GM18502 (cell line): ENCODE data around the gene IL1RN.

Experiments used
- ATAC-seq: cut with Tn5 transposase; IDR thresholded peaks from one replicate; pipeline ENCODE4 v1.9.1; 2021; ENCODE audit warnings: mild to moderate bottlenecking; ENCODE audit not compliant: unreplicated experiment, poor library complexity

IL1RN gene

DNA sequence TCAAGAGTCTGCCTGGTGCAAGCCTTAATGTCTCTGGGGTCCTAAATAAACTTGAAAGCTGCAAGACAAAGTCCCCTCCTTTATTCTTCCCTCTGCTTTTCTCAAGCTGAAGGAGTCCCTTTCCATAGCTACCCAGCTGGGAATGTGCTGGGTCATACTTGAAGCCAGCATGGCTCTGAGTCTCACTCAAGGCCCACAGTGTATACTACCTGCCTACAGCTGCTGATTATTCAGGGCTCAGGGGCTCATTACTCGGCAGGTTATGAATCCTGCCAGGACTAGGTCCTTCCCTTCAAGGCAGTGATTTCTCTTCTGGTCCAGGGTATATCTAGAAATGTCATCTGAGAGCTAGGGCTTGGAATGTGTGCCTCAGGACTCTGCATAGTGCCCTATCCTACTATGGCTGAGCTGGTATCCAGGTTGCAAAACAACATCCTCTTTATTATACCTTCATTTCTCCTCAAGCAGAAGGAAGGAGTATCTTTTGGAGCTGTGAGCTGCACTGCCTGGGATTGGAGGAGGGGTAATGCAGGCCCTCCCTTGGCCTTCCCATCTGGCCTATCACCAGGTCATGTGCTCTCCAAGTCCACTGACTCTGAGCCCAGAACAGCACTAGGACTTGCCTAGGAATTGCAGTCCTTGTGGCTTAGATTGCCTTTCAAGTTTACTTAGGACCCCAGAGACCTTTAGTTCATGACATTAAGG is 22.3 kb downstream of the IL1RN start:
- ATAC-seq: no peak

DNA sequence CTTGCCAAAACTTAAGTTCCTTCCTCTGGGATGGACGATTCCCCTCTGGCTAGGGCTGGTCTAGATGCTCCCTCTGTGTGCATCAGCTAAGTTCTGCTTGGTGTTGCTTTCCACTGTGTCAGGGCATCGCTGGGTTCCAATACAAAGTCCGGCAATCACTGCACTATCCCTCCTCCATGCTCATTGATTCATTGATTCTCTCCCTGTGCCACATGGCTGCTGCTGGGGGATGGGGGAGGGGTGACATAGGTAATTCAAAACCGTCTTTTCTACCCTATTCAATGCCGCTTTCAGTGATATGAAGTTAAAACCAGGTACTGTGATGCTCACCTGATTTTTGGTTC is 22.8 kb downstream of the IL1RN start:
- ATAC-seq: no peak

DNA sequence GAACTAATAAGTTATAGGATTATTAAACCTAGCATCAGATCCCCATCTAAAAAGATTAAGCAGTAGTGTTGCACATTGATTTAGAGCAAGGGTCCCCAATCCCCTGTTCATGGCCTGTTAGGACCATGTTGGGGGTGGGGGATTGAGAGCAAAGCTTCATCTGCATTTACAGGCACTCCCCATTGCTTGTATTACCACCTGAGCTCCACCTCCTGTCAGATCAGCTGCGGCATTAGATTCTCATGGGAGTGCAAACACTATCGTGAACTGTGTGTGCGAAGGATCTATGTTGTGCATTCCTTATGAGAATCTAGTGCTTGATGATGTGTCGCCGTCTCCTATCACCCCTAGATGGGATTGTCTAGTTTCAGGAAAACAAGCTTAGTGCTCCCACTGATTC is 27.9 kb downstream of the IL1RN start:
- ATAC-seq: no peak

DNA sequence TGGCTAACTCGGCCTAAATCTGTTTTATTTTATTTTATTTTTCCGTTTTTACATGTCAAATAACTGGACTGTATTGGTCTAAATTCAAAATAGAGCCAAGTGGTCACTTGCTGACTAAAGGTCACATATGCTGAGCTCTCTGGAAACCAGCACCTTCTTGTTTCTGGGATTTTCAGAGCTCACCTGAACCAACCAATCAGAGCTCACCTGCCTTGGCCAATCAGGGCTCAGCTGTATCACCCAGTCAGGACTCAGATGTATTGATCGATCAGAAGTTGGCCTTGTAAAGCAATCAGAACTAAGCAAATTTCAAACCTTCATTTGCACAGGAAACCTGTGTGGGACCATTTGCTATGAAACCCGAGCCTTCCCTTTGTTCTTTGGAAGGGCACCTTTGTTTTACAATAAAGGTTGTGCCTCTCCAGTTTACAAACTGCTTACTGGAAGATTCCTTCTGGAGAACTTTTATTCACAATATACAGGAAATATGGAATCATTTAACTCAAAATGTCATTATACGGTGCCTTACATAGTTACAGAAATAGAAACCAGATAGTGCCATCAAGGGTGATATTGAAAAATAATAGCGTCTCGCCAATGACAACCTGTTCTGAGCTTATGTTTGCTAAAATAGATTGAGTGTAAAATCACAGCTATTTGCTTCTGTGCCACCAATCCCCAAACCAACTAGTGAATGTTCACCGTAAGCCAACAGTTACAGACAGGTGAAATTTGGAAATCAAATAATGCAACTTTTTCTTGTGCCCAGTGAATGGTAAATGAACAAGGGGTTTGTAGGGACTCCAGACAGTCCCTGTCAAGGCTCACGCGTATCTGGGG is 29.1 kb downstream of the IL1RN start:
- ATAC-seq: no peak

DNA sequence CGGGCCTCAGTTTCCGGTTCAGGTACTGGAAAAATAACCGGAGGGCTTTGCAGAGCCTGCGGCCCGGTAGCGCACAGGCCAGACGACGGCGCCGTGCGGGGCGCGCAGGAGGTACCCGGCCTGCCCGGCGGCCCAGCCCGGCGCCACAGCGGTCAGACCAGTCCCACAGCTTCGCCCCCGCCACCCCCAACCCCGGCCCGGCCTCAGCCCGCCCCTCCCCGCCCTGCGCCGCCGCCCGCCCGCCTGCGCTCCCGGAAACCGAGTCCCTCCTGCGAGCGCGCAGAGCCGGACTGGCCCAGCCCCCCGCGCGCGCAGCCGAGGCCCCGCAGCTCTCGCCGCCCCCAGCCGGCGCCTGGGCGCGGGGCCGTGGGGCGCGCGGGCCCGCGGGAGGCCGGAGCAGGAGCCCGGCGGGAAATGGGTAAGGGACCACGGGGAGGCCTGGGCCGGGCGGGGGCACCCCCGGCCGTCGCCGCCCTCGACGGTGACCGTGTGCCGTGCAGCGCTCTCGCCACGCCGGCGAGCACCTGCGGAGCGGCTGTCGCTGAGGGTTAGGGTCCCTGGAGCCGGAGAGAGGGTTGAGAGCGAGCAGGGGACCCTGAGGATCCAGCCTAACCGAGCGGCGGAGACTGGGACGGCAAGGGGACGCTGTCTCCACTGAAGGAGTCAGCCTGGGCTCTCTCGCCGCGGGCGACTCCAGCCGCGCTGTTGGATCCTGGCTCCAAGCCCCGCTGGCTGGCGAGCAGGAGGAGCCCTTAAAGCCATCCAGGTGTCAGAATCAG is 29.9 kb downstream of the IL1RN start:
- peak; percentile 77 for ATAC-seq

DNA sequence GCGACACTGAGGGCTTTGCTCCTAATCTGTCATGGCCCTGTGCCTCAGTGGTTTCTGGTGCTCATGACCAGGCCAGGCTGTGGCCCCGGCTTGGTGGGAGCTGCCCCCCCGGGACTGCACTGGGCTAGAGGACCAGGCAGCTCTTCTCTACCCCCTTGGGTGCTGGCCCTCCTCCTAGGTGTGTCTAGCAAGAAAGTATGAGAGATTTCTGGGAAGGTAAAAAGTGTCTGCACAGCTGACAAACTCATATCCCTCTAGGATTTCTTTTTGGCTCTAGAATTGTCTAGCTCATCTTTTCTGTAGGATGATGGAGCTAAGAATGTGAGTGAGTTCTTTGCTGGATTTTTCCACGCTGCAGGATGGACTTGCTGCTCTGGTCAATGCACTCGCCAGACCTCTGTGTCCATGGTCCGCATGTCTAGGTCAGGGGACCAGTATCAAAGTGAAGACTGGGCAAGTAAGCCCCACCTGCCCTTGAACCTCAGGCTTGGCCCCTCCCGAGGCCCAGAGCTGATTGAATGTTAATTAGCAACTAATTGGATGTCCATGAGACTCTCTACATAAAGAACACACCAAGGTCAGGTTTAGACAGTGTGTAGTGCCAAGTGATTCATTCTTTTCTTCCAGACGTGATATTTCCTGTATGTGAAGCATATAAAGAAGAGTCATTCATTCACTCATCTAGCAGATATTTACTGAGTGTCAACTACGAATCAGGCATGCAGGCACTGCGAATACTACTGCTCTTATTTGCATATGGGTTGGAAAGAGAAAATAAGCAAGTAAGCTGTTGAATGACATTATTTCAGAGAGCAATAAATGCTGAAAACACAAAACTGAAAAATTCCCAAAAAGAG is 30.7 kb downstream of the IL1RN start:
- peak; percentile 26 for ATAC-seq

DNA sequence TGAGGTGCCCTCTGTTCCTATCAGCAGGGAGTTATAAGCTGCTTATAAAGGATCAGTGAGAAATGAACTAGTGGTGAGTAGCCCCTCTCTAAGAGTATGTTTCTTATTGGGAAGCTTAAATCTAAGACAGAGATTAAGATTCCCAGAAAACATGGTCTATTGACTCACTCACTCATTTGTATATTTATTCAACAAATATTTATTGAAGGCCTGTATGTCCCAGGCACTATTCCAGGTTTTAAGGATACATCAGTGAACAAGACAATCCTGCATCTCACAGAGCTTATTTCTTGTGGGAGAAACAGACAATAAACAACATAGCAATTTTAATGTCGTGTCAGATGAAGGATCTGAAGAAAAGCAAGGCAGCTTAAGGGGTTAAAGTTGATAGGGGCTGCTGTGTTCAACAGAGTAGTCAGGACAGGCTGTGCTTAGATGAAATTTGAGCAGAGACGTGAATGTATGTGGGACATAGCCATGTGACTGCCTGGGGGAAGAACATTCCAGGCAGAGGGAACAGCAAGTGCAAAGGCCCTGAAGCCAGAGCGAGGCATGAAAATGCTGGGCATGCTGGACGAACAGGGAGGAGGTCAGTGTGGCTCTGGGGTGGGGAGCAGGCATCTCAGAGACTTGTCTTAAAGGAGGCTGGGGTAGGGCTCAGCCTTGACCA is 31.6 kb downstream of the IL1RN start:
- ATAC-seq: no peak

DNA sequence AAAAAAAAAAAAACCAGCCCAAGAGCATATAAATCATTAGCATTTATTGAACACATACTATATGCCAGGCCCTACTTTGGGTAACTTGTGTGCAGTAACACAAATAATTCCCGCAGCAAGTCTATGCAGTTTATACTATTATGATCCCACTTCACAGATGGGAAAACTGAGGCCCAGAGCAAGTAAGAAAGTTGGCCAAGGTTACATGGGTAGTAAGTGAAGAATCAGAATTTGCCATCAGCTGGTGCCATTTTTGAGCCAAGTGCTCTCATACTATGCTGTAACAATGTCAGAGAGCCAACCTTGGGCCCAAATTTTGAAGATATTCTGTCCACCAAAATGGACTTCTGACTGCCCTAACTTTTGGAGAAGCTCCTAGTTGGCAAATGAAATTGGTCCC is 32.9 kb downstream of the IL1RN start:
- ATAC-seq: no peak

DNA sequence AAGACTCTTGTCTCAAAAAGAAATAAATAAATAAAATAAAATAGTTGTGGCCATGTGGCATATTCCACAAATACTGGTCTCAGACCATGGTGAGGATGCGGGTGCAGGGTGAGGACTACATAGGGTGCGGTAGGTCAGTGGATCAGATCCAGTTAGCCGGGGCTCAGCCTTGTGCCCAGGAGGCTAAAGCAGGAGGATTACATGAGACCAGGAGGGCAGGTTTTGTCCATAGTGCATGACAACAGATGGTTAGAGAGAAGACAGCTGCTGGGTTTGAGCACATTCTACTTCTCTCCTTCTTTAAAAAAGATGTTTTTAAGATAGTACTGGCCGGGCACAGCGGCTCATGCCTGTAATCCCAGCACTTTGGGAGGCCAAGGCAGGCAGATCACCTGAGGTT is 33.6 kb downstream of the IL1RN start:
- ATAC-seq: no peak

DNA sequence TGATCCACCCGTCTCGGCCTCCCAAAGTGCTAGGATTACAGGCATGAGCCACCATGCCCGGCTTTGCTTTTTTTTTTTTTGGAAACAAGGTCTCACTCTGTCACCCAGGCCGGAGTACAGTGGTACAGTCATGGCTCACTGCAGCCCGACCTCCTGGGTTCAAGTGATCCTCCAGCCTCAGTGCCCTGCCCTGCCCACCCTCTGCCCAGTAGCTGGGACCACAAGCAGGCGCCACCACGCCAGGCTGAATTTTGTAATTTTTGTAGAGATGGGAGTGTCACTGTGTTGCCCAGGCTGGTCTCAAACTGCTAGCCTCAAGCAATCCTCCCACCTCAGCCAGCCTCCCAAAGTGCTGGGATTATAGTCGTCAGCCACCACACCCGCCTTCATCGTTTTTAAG is 34.8 kb downstream of the IL1RN start:
- no peak for ATAC-seq

DNA sequence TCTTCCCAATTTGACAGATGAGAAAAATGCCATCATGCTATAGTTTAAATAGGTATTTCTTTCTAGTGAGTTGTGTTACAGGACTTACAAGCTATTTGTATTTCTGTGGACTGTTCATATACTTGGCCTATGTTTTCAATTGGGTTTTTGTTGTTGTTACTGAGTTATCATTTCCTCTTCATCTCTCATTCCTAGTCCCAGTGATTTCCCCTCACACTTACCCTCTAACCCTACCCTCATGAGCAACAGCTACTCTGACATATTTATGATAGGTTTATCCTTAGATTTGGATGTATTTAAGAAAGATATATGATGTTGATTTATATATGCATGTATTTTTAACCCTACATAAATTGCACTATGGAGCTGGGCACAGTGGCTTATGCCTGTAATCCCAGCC is 35.5 kb downstream of the IL1RN start:
- ATAC-seq: no peak

DNA sequence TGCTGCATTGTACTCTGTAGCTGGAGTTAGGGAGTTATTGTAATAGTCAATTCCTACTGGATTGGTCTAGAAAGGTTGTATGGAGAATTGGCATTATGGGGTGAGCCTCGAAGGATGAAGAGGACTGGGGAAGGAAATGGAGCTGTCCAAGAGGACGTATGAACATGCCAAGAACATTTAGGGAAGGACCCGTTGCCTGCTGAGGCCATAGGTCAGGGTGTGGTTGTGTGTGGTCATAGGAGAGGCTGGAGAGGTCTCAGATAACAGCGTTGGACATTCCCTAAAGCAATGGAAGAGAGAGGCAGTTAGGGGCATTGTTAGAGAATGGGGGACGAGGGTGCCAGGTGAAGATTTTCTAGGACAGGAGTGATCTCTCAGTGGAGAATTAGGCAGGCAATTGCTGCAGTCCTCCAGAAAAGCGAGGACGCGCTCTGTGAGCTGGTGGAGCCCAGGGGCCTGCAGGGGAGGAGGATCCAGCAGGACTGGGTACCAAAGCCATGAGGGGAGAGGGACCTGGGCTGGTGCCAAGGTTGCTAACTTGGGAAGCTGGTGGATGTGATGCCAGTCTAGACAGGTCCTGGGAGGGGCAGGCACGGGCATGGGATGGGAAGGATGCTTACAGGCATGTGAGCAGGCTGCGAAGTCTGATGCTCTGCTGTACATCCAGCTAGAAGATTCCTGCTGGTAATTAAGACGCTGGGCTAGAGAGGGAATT is 37.0 kb downstream of the IL1RN start:
- ATAC-seq: no peak

DNA sequence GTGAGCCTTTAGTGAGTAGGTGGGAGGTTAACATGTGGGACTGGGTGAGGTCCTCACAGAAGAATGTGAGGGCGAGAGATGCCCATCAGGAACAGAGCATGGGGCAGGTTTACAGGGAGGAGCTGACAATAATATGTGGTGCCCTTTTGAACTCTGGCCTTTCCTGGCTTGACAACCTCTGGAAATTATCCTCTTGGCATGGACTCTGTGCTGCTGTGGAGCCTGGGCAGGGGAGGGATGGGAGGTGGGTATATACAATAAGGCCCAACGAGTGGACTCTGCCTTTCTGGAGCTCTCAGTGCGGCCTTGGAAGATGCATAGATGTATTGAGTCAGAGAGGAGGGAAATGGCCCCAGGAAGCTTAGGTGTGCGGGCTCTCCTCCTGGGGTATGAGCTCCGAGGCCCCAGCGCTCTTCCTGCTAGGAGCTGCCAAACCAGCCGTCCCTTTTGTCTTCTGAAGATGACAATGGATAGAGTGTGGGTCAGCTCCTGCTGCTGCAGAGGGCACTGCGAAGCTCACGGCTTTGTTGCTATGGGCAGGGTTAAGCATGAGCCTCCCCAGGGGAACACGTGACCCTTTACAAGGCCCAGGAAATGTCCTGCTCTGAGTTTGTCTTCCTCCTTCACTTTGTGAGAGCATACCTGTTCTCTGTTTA is 37.7 kb downstream of the IL1RN start:
- ATAC-seq: no peak

DNA sequence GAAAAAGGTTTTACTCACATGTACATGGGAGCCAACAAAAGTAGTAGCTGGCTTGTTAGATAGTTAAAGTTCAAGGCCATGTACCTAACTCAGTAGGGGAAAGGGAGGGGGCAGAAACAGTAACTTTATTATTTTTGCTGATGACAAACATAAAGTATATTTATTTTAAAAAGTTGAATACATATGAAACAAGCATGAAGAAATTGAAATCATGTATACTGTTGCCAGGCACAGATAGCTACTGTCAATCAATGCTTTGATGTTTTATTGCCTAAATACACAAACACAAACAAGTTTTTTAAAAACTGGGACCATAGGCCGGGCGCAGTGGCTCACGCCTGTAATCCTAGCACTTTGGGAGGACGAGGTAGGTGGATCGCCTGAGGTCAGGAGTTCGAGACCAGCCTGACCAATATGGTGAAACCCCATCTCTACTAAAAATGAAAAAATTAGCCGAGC is 38.8 kb downstream of the IL1RN start:
- no peak for ATAC-seq

DNA sequence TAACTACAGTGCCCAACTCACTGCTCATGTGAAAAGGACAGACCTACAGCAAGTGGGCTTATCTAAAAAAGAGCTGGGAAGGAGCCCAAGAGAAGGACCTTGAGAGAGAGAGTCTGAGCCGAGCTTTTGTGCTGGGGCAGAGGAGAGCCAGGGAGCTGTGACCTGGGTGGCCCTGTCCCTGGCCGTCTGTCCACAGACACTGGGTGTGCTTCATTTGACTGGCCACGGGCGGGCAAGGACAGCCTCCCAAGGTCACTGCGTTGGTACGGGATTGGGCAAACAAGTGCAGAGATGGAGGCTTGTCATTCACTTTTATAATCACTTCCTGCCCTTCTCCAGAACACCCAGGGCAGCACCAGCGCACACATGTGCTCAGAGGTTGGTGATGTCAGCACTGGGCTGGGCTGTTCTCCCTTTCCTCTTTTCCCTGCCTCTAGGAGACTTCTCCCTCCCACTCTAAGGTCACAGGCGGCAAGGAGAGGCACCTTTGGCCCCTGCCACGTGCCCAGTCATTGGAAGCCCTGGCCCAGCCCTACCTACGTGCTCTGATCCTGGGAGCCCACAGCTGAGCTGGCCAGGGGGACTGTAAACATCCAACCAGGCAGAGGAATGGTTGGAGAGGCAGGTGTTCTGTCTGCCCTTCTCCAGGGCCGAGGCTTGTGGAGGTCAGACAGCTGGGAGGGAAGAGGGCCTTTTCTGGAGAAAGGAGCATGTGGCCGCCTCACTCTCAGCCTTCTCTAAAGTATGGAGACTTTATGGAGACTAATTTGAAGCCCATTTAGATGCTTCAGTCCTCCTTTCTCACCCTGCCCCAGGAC is 39.9 kb downstream of the IL1RN start:
- ATAC-seq: no peak

DNA sequence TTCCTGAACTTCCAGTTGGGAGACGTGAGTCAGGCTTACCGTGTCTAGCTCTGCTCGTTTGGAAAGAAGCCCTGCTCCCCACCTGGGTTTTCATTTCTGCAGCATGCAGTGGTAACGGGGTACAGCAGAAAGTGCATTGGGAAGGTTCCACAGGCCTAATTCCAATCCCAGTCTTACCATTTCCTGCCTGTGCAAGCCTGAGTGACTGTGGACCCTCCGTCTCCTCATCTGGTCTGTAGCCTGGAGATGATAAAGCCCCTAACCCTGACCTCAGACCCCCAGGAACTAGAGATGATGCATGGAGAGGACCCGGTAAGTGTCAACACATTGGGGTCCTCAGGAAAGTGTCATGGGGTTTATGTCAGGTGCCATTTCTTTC is 40.6 kb downstream of the IL1RN start:
- ATAC-seq: no peak

DNA sequence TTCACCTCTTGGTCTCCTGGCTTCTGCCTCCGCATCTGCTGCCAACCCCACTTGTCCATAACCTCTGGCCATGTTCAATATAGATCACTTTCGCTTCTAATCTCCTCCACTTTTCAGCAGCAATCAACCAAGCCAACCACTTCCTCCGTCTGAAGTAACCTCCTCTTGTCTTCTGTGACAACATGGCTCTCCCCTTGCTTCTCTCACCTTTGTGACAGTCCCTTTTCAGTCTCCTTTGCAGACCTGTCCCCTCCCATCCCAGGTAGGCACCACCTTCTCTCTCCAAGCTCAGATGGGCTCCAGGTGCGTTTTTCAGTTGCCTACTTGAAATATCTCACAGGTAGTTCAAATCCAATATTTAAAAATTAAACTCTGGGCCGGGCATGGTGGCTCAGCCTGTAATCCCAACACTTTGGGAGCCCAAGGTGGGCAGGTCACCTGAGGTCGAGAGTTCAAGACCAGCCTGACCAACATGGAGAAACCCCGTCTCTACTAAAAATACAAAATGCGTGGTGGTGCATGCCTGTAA is 41.7 kb downstream of the IL1RN start:
- ATAC-seq: no peak

DNA sequence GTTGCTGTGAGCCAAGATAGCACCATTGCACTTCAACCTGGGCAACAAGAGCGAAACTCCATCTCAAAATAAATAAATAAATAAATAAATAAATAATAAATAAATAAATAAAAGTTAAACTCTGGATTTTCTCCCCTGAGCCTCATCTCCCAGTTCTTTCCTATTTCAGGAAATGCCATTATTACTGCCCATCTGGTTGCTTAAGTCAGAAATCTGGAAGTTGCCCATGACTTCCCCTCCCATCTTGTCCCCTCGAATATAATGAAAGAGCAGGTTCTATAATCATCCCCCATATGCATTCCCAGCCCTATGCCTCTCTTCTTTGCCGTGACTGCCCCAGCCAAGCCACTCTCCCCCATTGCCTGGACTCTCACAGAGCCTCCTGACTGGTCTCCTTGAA is 42.2 kb downstream of the IL1RN start:
- ATAC-seq: no peak
